ENCODE results near the gene MED16.
A peak's percentile ranks its signal among the peaks of the same experiment; 100 is the strongest.

MED16 gene, protein sequence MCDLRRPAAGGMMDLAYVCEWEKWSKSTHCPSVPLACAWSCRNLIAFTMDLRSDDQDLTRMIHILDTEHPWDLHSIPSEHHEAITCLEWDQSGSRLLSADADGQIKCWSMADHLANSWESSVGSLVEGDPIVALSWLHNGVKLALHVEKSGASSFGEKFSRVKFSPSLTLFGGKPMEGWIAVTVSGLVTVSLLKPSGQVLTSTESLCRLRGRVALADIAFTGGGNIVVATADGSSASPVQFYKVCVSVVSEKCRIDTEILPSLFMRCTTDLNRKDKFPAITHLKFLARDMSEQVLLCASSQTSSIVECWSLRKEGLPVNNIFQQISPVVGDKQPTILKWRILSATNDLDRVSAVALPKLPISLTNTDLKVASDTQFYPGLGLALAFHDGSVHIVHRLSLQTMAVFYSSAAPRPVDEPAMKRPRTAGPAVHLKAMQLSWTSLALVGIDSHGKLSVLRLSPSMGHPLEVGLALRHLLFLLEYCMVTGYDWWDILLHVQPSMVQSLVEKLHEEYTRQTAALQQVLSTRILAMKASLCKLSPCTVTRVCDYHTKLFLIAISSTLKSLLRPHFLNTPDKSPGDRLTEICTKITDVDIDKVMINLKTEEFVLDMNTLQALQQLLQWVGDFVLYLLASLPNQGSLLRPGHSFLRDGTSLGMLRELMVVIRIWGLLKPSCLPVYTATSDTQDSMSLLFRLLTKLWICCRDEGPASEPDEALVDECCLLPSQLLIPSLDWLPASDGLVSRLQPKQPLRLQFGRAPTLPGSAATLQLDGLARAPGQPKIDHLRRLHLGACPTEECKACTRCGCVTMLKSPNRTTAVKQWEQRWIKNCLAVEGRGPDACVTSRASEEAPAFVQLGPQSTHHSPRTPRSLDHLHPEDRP

DNA sequence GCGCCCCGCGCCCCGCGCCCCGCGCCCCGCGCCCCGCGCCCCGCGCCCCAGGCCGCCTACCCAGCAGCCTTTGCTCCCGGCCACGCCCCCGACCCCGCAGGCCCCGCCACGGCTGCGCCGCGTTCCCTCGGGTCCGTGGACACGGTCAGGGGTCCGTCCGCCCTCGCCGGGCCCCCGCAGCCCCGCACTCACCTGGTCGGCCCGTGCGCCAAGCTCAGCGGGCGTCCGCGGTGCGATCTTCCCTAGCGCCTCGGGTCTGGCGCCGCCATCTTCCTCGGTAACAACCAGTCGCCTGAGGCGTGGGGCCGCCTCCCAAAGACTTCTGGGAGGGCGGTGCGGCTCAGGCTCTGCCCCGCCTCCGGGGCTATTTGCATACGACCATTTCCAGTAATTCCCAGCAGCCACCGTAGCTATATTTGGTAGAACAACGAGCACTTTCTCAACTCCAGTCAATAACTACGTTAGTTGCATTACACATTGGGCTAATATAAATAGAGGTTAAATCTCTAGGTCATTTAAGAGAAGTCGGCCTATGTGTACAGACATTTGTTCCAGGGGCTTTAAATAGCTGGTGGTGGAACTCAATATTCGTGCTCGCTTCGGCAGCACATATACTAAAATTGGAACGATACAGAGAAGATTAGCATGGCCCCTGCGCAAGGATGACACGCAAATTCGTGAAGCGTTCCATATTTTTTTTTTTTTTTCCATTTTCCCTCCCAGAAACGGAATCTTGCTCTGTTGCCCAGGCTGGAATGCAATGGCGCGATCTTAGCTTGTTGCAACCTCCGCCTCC, at the start of gene MED16, which contains the start of gene RNU6-9:
TSS of gene MED16 (minus strand) at position 294 of the 796 bp plus-strand sequence. CDS start 2,056 bp downstream, outside the sequence.
TSS of gene RNU6-9 (plus strand) at position 591 of the 796 bp plus-strand sequence.
- H3K4me3 ChIP-seq (replicated peaks; ENCODE audit: low read depth, low read length) = peak within 1 kb of the TSS; percentile 79
- DNase-seq (ENCODE audit: low read depth) = peak; percentile 94
- TF ChIP-seq, protein P1, sequence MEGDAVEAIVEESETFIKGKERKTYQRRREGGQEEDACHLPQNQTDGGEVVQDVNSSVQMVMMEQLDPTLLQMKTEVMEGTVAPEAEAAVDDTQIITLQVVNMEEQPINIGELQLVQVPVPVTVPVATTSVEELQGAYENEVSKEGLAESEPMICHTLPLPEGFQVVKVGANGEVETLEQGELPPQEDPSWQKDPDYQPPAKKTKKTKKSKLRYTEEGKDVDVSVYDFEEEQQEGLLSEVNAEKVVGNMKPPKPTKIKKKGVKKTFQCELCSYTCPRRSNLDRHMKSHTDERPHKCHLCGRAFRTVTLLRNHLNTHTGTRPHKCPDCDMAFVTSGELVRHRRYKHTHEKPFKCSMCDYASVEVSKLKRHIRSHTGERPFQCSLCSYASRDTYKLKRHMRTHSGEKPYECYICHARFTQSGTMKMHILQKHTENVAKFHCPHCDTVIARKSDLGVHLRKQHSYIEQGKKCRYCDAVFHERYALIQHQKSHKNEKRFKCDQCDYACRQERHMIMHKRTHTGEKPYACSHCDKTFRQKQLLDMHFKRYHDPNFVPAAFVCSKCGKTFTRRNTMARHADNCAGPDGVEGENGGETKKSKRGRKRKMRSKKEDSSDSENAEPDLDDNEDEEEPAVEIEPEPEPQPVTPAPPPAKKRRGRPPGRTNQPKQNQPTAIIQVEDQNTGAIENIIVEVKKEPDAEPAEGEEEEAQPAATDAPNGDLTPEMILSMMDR (IDR thresholded peaks at IDR 0.05; ENCODE audit: low read length, missing control alignments) = no peak

DNA sequence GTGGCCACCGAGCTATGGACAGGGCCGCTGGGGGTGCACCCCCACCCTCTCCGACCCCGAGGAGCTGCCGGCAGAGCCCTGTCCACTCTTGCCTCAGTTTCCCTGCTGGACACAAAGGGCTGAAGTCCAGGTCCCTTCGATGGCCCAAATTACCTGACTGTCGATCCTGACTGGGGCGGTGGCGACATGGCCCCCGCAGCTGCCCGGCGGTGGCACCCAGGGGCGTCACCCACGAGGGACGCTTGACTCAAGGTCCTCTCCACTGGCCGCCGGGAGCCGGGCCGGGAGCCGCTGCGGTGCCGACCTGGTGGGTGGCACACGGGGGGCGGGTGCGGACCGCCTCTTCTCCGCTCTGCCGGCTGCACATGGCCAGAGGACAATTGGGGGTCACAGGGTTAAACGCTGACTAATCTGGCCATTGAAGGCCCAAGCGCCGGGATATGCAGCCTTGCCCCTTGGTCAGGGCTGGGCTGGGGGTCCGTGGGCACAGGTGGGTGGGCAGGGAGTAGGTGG, 49.2 kb upstream of the MED16 start:
- H3K4me3 ChIP-seq (replicated peaks; ENCODE audit: low read depth, low read length) = no peak overlapping the region
- no peak for DNase-seq (ENCODE audit: low read depth)
- TF ChIP-seq, protein P1 (IDR thresholded peaks at IDR 0.05; ENCODE audit: low read length, missing control alignments) = no peak

DNA sequence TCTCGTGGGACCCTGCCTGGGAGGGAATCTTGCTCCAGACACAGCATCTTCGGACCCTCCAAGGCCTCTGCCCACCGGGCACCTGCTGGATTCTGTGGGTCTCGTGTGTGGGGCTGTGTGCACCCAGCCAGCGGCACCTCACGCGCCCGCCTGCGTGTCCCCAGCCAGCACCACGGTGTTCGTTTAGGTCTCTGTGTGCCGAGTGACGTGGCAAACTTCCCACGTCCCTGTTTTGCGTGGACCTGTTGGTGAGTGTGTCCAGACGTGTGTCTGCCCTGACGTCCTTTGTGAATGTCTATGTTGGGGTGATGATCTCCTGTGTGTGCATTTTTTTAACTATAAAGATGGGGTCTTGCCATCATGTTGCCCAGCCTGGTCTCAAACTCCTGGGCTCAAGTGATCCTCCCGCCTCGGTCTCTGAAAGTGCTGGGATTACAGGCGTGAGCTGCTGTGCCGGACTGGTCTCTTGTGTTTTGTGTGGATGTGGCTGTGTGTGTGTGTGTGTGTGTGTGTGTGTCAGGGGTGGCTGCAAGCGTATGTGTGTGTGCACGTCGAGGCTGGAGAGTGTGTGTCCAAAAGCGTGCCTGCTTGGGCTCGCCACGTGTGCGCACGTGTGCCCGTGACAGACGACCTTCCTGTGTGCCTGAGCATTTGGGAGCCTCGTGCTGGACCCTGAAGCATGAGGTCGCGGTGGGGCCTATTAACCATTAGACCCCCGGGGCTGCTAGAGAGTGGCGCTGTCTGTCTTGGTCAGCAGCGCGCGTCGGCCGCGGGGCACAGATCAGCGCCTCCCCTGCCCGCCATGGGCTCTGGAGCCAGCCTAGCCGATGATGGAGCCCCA, 48.5 kb upstream of the MED16 start:
- H3K4me3 ChIP-seq (replicated peaks; ENCODE audit: low read depth, low read length) = no peak overlapping the region
- no peak for DNase-seq (ENCODE audit: low read depth)
- TF ChIP-seq, protein P1 (IDR thresholded peaks at IDR 0.05; ENCODE audit: low read length, missing control alignments) = no peak

DNA sequence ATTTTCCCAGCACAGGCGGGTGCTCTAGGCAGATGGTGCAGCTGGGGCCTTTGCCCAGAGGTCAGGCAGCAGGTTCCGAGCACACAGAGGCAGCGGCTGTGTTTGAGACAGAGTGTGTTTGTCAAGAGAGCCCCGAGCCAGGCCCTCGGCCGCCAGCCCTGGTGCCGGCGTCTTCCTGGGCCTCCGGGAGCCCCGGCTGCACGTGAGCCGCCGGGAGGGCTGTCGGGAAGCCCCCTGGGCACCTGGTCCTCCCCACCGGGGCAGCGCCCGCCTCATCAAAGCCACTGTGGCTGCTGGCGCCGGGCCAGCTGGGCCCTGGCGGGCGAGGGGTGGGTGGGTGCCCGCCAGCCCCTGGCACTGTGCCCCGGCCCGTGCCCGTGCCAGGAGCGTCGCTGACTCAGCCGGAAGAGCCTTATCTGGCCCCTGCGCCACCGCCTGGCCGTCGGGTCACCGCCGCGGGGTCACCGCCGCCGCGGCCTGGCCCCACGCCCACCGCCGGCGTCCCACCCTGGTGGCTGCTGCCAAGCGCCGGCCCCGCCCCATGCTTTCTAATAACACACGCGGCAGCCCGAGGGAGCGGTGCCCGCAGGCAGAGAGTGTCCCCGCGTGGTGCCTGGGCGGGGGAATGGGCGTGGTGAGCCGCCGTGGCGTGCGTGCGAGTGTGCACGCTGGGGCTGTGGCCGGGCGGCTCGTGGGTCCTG, 47.8 kb upstream of the MED16 start:
- no peak overlapping the region for H3K4me3 ChIP-seq (replicated peaks; ENCODE audit: low read depth, low read length)
- no peak for DNase-seq (ENCODE audit: low read depth)
- TF ChIP-seq, protein P1 (IDR thresholded peaks at IDR 0.05; ENCODE audit: low read length, missing control alignments) = no peak

DNA sequence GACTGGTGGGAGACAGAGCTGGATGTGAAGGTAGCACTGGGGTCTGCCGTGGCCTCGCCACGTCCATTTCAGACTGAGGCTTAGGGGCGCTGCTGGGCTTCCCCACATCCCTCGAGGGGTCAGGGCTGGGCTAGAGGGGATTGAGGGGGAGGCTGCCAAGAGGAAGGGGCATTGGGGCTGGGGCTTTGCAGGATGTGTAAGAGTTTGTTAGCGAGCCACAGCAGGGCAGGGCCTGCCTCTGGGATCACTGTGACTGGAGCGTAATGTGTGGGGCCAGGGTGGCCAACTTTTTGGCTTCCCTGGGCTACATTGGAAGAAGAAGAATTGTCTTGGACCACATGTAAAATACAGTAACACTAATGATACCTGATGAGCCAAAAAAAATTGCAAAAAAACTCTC, 46.9 kb upstream of the MED16 start:
- TF ChIP-seq, protein P1 (IDR thresholded peaks at IDR 0.05; ENCODE audit: low read length, missing control alignments) = no peak
- H3K4me3 ChIP-seq (replicated peaks; ENCODE audit: low read depth, low read length) = no peak overlapping the region
- no peak for DNase-seq (ENCODE audit: low read depth)

All from fibroblast of pulmonary artery (primary cell).